Stimulated activated CD8-positive, alpha-beta memory T cell treated with anti-CD3 and anti-CD28 coated beads, Interleukin-7, amount 100 ng/mL, for 48 hours (primary cell): ENCODE measurements around the gene IQGAP1.
"Not testable (repeated sequence)": the region's sequence is repeated elsewhere in the genome, so short reads cannot be mapped to it uniquely, and the experiment has no call there.

Experiments
- DNase-seq, 2 donors: peaks; one replicate each; pipeline ENCODE4 v3.0.0-alpha.2; 2020; ENCODE audit warnings: low read depth in 1 of 2; ENCODE audit errors: extremely low read depth in 1 of 2

Gene IQGAP1

GRCh38 chr15:90523373-90523772 lies 135.3 kb downstream of the IQGAP1 start:
- DNase-seq, result no peak

GRCh38 chr15:90524018-90524803 lies 136.2 kb downstream of the IQGAP1 start:
- DNase-seq, result not testable (repeated sequence)

- no peak for DNase-seq
Observed at GRCh38 chr15:90529011-90529370, 140.9 kb downstream of the IQGAP1 start.

- DNase-seq, result peak in 1 of 2 donors; percentile 32
Observed at GRCh38 chr15:90529371-90530249, 141.6 kb downstream of the IQGAP1 start, which contains the start of gene CRTC3. Gene CRTC3 (plus strand): TSS chr15:90529923. CDS start chr15:90530072, 149 bp downstream.

GRCh38 chr15:90530250-90531051 lies 142.4 kb downstream of the IQGAP1 start:
- peak in 1 of 2 donors; percentile 25 for DNase-seq

GRCh38 chr15:90531147-90531546 lies 143.1 kb downstream of the IQGAP1 start:
- DNase-seq, result no peak

GRCh38 chr15:90535254-90535653 lies 147.2 kb downstream of the IQGAP1 start:
- no peak for DNase-seq

GRCh38 chr15:90539789-90540188 lies 151.7 kb downstream of the IQGAP1 start:
- no peak for DNase-seq

- DNase-seq, result no peak
Observed at GRCh38 chr15:90540768-90541167, 152.7 kb downstream of the IQGAP1 start.

- no peak for DNase-seq
Observed at GRCh38 chr15:90545095-90545494, 157.1 kb downstream of the IQGAP1 start.

GRCh38 chr15:90547540-90547939 lies 159.5 kb downstream of the IQGAP1 start:
- DNase-seq, result no peak

- DNase-seq, result no peak
Observed at GRCh38 chr15:90550919-90551318, 162.9 kb downstream of the IQGAP1 start.
